Tibial nerve (tissue), 4 donors: Measurements from ENCODE around the gene PRKRIP1.

ENCODE experiments used
- EP300 ChIP-seq, 2 donors: sonication (generic); formaldehyde crosslinking; IDR thresholded peaks; one replicate each; pipeline ENCODE4 v1.6.1; 2017; ENCODE audit warnings: antibody characterized with exemption in 2 of 2, mild to moderate bottlenecking in 1 of 2
- POLR2A ChIP-seq, 2 donors: fragments of 450-650 bp; IDR thresholded peaks; one replicate each; pipeline ENCODE4 v1.6.1; 2017; ENCODE audit warnings: antibody characterized with exemption in 2 of 2, mild to moderate bottlenecking in 2 of 2, moderate library complexity in 2 of 2
- TF ChIP-seq, protein P1 (sequence below), 5 experiments: fragments of 200-600 bp in 3 of 5; fragments of 450-650 bp in 2 of 5; sonication (generic) in 3 of 5; IDR thresholded peaks; one replicate each; pipeline ENCODE4 v1.5.1; 2016 to 2019; ENCODE audit warnings: antibody characterized with exemption in 5 of 5, mild to moderate bottlenecking in 3 of 5, moderate library complexity in 2 of 5

- TF ChIP-seq, protein P1, sequence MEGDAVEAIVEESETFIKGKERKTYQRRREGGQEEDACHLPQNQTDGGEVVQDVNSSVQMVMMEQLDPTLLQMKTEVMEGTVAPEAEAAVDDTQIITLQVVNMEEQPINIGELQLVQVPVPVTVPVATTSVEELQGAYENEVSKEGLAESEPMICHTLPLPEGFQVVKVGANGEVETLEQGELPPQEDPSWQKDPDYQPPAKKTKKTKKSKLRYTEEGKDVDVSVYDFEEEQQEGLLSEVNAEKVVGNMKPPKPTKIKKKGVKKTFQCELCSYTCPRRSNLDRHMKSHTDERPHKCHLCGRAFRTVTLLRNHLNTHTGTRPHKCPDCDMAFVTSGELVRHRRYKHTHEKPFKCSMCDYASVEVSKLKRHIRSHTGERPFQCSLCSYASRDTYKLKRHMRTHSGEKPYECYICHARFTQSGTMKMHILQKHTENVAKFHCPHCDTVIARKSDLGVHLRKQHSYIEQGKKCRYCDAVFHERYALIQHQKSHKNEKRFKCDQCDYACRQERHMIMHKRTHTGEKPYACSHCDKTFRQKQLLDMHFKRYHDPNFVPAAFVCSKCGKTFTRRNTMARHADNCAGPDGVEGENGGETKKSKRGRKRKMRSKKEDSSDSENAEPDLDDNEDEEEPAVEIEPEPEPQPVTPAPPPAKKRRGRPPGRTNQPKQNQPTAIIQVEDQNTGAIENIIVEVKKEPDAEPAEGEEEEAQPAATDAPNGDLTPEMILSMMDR (IDR thresholded peaks at IDR 0.05): no peak
- no peak for TF ChIP-seq POLR2A (IDR thresholded peaks at IDR 0.05)
- no peak for TF ChIP-seq EP300 (IDR thresholded peaks at IDR 0.05)
Measured at GRCh38 chr7:102436118-102436517, 40.0 kb downstream of the PRKRIP1 start.
